ENCODE results near the gene MGMT. TPM values are rescaled to one million over a fixed set of nuclear protein-coding genes. Genes with fewer than 3 reads are reported as not detected.

Gene MGMT
- total RNA-seq, 1 experiment from 2014 or later, result 21.2 TPM

DNA sequence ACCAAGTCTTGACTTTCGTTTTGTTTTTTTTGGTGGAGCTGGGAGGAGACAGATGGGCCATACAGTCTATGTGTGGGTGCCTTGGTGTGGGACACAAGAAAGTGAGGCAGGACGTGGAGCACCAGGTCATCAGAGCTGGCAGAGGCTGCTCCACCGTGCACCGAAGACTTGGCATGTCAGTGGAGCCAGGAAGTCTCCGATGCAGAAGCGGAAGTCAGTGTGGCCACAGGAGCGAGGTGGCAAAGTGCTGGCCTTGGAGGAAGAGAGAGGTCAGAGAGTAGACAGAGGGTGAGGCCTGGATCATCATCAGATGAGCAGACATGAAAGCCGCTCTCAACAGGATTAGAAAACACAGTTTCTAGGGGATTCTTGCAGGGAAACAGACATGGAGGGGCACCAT, 116.8 kb downstream of the MGMT start:
- H3K36me3 ChIP-seq (ENCODE audit: low read depth), result no peaks in the 10 kb centered on the region
- H3K27ac ChIP-seq, result no peak overlapping the region
- intact Hi-C loops (cut with micrococcal nuclease; ENCODE audit: unreplicated experiment), result no loop called here
- TF ChIP-seq CTCF (conservative IDR thresholded peaks at IDR 0.05) (no peak), EZH2 (IDR thresholded peaks at IDR 0.05; ENCODE audit: low read depth) (no peak)
- no peaks in the 10 kb centered on the region for H3K4me1 ChIP-seq (replicated peaks; ENCODE audit: insufficient read depth)
- DNase-seq, result no peak
- H4K20me1 ChIP-seq (ENCODE audit: insufficient read depth), result no peaks in the 10 kb centered on the region
- ChIA-PET POLR2A (ENCODE audit: unreplicated experiment) (no interaction called here), CTCF (no interaction called here)
- H3K27me3 ChIP-seq (ENCODE audit: insufficient read depth, low read depth), result no peaks in the 10 kb centered on the region
- BruUV-seq (replicated peaks), result no TSS peak
- no peaks in the 10 kb centered on the region for H3K9me2 ChIP-seq (ENCODE audit: insufficient read depth)
- no peak overlapping the region for H2AFZ ChIP-seq
- no peaks in the 10 kb centered on the region; the same call in 1 of the 2 replicates for H3K9me3 ChIP-seq (ENCODE audit: insufficient read depth, low read depth)
- no peaks in the 10 kb centered on the region for H3F3A ChIP-seq (ENCODE audit: insufficient read depth, low read depth)
- no peak overlapping the region for H3K4me2 ChIP-seq
- H3K79me2 ChIP-seq (ENCODE audit: low read depth), result no peaks in the 10 kb centered on the region
- H3K4me3 ChIP-seq, result no peak overlapping the region

GRCh38 chr10:129586898-129587443, 119.9 kb downstream of the MGMT start:
- H3K4me3 ChIP-seq, result no peak overlapping the region
- no peaks in the 10 kb centered on the region for H3K4me1 ChIP-seq (replicated peaks; ENCODE audit: insufficient read depth)
- no peaks in the 10 kb centered on the region; the same call in 1 of the 2 replicates for H3K9me3 ChIP-seq (ENCODE audit: insufficient read depth, low read depth)
- CTCF ChIA-PET, result no interaction called here
- H3K36me3 ChIP-seq (ENCODE audit: low read depth), result no peaks in the 10 kb centered on the region
- H2AFZ ChIP-seq, result no peak overlapping the region
- H3K9me2 ChIP-seq (ENCODE audit: insufficient read depth), result no peaks in the 10 kb centered on the region
- BruUV-seq (replicated peaks), result no TSS peak
- H3F3A ChIP-seq (ENCODE audit: insufficient read depth, low read depth), result no peaks in the 10 kb centered on the region
- intact Hi-C loops (cut with micrococcal nuclease; ENCODE audit: unreplicated experiment), result no loop called here
- no peaks in the 10 kb centered on the region for H4K20me1 ChIP-seq (ENCODE audit: insufficient read depth)
- H3K4me2 ChIP-seq, result no peak overlapping the region
- no peak overlapping the region for H3K27ac ChIP-seq
- DNase-seq, result no peak
- no peaks in the 10 kb centered on the region for H3K79me2 ChIP-seq (ENCODE audit: low read depth)
- TF ChIP-seq CTCF (conservative IDR thresholded peaks at IDR 0.05), result no peak
- TF ChIP-seq EZH2 (IDR thresholded peaks at IDR 0.05; ENCODE audit: low read depth), result no peak
- POLR2A ChIA-PET (ENCODE audit: unreplicated experiment), result no interaction called here
- no peaks in the 10 kb centered on the region for H3K27me3 ChIP-seq (ENCODE audit: insufficient read depth, low read depth)

DNA sequence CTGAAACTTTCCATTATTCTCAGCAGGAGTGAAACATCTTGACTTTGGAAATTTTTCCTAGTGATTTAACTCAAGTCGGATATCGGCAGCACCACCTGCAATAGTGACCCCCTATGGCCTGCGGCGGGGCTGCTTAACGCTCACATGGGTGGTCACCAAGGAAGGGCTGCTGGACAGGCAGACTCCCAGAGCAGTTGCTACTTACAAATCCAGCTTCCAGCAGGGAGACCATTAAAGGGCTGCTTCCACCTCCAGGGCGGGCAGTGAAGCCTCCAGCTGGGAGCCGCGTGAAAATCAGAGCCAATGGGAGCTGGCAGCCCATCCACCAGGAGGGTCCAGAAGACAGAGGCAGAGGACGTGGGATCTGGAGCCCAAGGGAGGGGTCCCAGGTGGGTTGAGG, 122.5 kb downstream of the MGMT start:
- Histone ChIP-seq H3K4me3 (no peak overlapping the region), H3F3A (ENCODE audit: insufficient read depth, low read depth) (no peaks in the 10 kb centered on the region), H3K9me3 (ENCODE audit: insufficient read depth, low read depth) (no peaks in the 10 kb centered on the region; the same call in 1 of the 2 replicates), H3K36me3 (ENCODE audit: low read depth) (no peaks in the 10 kb centered on the region), H3K9me2 (ENCODE audit: insufficient read depth) (no peaks in the 10 kb centered on the region), H3K4me1 (replicated peaks; ENCODE audit: insufficient read depth) (no peaks in the 10 kb centered on the region), H3K27me3 (ENCODE audit: insufficient read depth, low read depth) (no peaks in the 10 kb centered on the region), H4K20me1 (ENCODE audit: insufficient read depth) (no peaks in the 10 kb centered on the region), H2AFZ (no peak overlapping the region), H3K4me2 (no peak overlapping the region), H3K79me2 (ENCODE audit: low read depth) (no peaks in the 10 kb centered on the region), H3K27ac (no peak overlapping the region)
- BruUV-seq (replicated peaks), result no TSS peak
- POLR2A ChIA-PET (ENCODE audit: unreplicated experiment), result no interaction called here
- intact Hi-C loops (cut with micrococcal nuclease; ENCODE audit: unreplicated experiment), result no loop called here
- no peak for DNase-seq
- TF ChIP-seq CTCF (conservative IDR thresholded peaks at IDR 0.05) (no peak), EZH2 (IDR thresholded peaks at IDR 0.05; ENCODE audit: low read depth) (no peak)
- CTCF ChIA-PET, result no interaction called here

Data from PC-9 (cell line).